ENCODE results near the gene ETNK2. TPM values are rescaled to one million over a fixed set of nuclear protein-coding genes. Genes with fewer than 3 reads are reported as not detected.

ETNK2 gene
- total RNA-seq, 2 donors from 2014 or later: 7.4 to 12.3 TPM

- no peak for DNase-seq (ENCODE audit: low spot score)
- intact Hi-C loops (cut with DNase I): loop anchor here in 1 of 2 donors (2.0 kb wide), 1 partner anchor 268 kb away; no protein-coding TSS in a partner anchor
These were observed 20.6 kb downstream of the ETNK2 start for GRCh38 chr1:204130981-204131892.

- intact Hi-C loops (cut with DNase I): loop anchor here in 1 of 2 donors (2.0 kb wide), 1 partner anchor 267 kb away; no protein-coding TSS in a partner anchor
- DNase-seq (ENCODE audit: low spot score): no peak
These were observed 21.7 kb downstream of the ETNK2 start for GRCh38 chr1:204130178-204130577.

GRCh38 chr1:204128964-204129896, 22.6 kb downstream of the ETNK2 start:
- intact Hi-C loops (cut with DNase I): loop anchor here in 1 of 2 donors (5.0 to 10.0 kb wide), 2 partner anchors 54 to 988 kb away; partner anchors contain the start of gene SOX13
- peak; percentile 93 for DNase-seq (ENCODE audit: low spot score)

GRCh38 chr1:204128464-204128963, 23.3 kb downstream of the ETNK2 start:
- DNase-seq (ENCODE audit: low spot score): no peak
- intact Hi-C loops (cut with DNase I): loop anchor here in 1 of 2 donors (5.0 to 10.0 kb wide), 2 partner anchors 54 to 989 kb away; partner anchors contain the start of gene SOX13

DNA sequence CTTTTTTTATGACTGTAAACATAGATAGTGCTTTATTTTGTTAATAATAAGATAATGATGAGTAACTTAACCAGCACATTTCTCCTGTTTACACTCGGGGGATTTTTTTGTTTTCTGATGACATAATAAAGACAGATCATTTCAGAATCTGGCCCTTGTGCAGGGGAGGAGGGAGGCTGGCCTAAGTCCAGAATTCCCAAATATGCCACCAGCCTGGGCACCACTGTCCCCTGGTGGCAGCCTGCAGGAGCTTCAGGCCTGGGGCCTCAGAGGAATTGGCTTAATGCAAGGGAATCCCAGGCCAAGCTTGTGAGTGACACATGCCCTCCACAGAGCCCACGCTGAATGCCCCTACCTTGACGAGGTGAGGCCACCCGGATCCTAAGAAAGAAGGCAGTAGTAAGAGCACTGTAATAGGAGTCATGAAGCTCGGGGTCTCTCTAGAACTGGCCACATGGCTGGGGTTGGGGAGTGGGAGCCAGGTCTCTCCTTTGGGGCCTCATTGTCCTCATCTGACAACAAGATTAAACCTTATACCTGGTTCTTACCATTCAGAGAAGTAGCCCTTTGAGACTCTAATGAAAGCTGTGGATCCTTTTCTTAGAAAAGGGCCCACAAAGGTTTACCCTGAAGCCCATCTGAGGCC, 24.1 kb downstream of the ETNK2 start:
- no peak for DNase-seq (ENCODE audit: low spot score)
- intact Hi-C loops (cut with DNase I): loop anchor here (2.0 to 10.0 kb wide), 4 partner anchors 53 to 990 kb away; partner anchors contain the start of genes SNRPE (in 1 of the 2) and SOX13 (in 1 of the 2)

GRCh38 chr1:204126956-204127355, 24.9 kb downstream of the ETNK2 start:
- intact Hi-C loops (cut with DNase I): loop anchor here (2.0 to 10.0 kb wide), 4 partner anchors 52 to 990 kb away; partner anchors contain the start of genes SNRPE (in 1 of the 2) and SOX13 (in 1 of the 2)
- DNase-seq (ENCODE audit: low spot score): no peak

DNA sequence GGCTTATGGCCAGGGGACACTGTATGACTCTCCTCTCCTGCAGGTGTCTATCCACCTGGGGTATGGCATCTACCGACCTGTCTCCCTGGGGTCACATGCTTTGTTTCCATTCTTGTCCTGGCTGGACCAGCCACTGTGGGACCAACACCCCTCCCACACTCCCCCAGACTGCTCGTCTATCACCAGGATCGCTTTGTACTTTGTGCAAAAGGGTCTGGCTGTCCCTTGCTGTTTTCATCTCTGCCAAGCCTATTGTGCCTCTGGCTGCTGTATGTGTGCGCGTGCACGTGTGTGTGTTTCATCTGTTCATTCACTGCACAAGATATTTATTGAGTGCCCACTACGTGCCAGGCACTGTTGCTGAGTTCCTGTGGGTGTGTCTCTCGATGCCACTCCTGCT, 25.5 kb downstream of the ETNK2 start:
- DNase-seq (ENCODE audit: low spot score): no peak
- intact Hi-C loops (cut with DNase I): loop anchor here (2.0 to 10.0 kb wide), 4 partner anchors 52 to 991 kb away; partner anchors contain the start of genes SNRPE (in 1 of the 2) and SOX13 (in 1 of the 2)

DNA sequence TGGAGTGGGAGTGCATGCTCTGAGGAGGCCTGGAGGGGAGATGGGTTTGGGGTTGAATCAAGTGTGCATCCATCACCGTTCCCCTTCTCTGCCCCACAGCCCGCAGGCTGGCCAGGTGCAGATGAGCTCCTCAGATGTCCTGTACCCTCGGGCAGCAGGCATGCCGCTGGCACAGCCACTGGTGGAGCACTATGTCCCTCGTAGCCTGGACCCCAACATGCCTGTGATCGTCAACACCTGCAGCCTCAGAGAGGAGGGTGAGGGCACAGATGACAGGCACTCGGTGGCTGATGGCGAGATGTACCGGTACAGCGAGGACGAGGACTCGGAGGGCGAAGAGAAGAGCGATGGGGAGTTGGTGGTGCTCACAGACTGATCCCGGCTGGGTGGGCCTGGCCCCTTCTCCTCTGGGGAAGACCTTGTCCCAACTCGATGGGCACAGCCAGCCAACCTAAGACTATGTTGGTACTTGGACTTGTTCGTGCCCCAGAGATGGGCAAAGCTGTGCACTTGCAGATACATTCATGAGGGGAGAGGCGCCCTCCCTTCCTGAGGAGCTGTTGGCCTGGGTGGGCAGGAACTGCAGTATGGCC, 26.0 kb downstream of the ETNK2 start:
- DNase-seq (ENCODE audit: low spot score): no peak
- intact Hi-C loops (cut with DNase I): loop anchor here (2.0 to 10.0 kb wide), 4 partner anchors 51 to 991 kb away; partner anchors contain the start of genes SNRPE (in 1 of the 2) and SOX13 (in 1 of the 2)

DNA sequence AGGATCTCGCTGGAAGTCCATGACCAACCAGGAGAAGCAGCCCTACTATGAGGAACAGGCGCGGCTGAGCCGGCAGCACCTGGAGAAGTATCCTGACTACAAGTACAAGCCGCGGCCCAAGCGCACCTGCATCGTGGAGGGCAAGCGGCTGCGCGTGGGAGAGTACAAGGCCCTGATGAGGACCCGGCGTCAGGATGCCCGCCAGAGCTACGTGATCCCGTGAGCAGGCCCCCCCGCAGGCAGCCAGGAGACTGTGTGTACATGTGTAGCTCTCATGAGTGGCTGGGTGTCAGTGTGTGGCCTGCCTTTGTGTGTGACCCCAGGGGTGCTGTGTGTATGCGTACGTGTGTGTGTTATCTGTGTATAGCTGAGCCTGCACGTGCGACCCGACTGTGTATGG, 27.2 kb downstream of the ETNK2 start:
- intact Hi-C loops (cut with DNase I): loop anchor here in 1 of 2 donors (5.0 to 10.0 kb wide), 2 partner anchors 50 to 993 kb away; partner anchors contain the start of gene SOX13
- DNase-seq (ENCODE audit: low spot score): no peak

- intact Hi-C loops (cut with DNase I): loop anchor here in 1 of 2 donors (10.0 kb wide), 1 partner anchor 49 kb away; the partner anchor contains the start of gene SOX13
- DNase-seq (ENCODE audit: low spot score): no peak
These were observed 28.5 kb downstream of the ETNK2 start for GRCh38 chr1:204123376-204123775.

- no peak for DNase-seq (ENCODE audit: low spot score)
These were observed 29.8 kb downstream of the ETNK2 start for GRCh38 chr1:204121840-204122555.

DNA sequence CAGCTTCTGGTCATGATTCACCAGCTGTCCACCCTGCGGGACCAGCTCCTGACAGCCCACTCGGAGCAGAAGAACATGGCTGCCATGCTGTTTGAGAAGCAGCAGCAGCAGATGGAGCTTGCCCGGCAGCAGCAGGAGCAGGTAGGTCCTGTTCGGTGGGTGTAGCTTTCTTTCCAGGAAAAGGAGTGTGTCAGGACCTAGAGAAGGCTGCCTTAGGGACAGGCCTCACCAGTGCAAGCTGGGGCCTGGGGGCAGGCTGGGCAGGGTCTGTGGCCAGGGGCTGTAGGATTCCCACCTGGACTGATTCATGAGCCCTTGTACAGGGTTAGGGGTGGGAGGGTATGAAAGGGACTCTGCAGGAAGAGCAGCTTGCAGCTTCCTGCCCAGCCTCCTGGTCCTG, 35.3 kb downstream of the ETNK2 start:
- no peak for DNase-seq (ENCODE audit: low spot score)
- intact Hi-C loops (cut with DNase I): no loop called here

More at GRCh38 chr1:204121840-204122555, 29.8 kb downstream of the ETNK2 start:
- intact Hi-C loops (cut with DNase I): loop anchor here in 1 of 2 donors (10.0 kb wide), 1 partner anchor 47 kb away; the partner anchor contains the start of gene SOX13

GRCh38 chr1:204115116-204115515, 36.7 kb downstream of the ETNK2 start:
- DNase-seq (ENCODE audit: low spot score): no peak
- intact Hi-C loops (cut with DNase I): no loop called here

- intact Hi-C loops (cut with DNase I): loop anchor here in 1 of 2 donors (5.0 kb wide), 1 partner anchor 873 kb away; no protein-coding TSS in a partner anchor
- no peak for DNase-seq (ENCODE audit: low spot score)
These were observed 37.2 kb downstream of the ETNK2 start for GRCh38 chr1:204114606-204115005.

DNA sequence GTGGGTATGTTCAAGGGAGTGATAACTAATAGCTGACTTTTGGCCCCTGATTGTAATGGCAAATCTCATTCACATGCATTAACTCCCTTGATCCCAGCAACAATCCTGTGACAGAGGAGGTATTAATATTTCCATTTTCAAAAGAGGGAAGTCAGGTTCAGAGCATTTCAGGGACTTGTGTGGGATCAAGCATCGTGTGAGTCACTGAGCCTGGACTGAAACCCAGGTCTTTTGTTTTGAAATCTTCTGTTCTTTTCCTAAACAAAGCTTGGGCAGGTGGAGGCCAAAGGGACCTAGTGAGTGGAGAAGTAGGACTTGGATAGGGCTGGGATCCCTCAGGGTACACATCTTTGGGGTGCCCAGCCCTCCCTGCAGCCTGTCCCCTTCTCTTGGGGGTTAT, 37.9 kb downstream of the ETNK2 start:
- no peak for DNase-seq (ENCODE audit: low spot score)
- intact Hi-C loops (cut with DNase I): loop anchor here in 1 of 2 donors (5.0 kb wide), 1 partner anchor 873 kb away; no protein-coding TSS in a partner anchor

DNA sequence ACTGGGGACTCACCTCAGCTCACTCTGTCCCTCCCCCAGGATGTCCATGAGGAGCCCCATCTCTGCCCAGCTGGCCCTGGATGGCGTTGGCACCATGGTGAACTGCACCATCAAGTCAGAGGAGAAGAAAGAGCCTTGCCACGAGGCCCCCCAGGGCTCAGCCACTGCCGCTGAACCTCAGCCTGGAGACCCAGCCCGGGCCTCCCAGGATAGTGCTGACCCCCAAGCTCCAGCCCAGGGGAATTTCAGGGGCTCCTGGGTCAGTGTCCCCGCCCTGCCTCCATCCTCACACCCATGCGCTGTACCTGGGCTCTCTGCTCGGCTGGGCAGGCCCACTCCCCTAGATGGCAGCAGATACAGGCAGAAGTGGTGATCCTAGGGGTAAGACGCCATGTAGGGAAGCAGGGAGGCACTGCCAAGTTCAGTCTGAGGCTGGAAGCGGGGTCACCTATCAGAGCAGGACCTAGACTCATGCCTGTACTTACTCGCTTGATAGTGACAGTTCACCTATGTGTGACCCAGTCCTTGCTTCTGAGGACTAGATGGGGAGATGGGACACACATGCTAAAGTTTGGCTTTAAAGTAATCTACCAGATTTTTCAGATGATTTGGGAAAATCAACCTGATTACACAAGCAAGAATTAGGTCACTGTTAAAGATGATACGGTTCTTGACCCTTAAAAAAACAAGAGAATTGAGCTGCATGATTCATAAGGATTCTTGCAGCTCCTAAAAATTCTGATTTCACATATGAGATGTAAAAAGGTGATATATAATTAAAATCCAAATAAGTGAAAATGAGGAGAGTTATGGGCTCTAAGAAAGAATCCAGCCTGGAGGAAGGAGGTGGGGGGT, 38.7 kb downstream of the ETNK2 start:
- intact Hi-C loops (cut with DNase I): loop anchor here in 1 of 2 donors (5.0 kb wide), 1 partner anchor 874 kb away; no protein-coding TSS in a partner anchor
- no peak for DNase-seq (ENCODE audit: low spot score)
